ENCODE data around the gene NUFIP1.
"Not testable (repeated sequence)": the region's sequence is repeated elsewhere in the genome, so short reads cannot be mapped to it uniquely, and the experiment has no call there.

NUFIP1 gene

DNA sequence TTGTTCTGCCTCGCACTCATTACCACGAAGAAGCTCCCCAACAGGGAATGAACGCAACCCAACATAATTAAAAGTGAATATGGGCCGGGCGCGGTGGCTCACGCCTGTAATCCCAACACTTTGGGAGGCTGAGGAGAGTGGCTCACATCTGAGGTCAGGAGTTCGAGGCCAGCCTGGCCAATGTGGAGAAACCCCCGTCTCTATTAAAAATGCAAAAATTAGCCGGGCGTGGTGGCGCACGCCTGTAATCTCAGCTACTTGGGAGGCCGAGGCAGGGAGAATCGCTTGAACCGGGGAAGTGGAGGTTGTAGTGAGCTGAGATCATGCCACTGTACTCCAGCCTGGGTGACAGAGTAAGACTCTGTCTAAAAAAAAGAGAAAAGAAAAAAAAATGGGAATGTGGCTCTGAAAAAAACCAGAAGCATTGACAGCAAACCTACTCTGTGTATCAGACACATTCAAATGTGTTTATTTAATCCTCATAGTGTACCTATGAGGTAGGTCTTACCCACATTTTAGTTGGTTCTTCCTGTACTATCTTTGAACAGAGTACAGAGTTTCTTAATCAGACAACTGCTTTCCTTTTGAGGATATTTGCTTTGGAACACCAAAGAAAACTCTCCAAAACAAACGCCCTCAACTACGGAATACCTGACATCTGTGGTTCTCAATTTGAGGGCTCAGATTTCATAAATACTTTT, 70.0 kb downstream of the NUFIP1 start:
- no peak for DNase-seq

GRCh38 chr13:44918326-44919103, 70.8 kb downstream of the NUFIP1 start:
- DNase-seq, result peak; percentile 72

DNA sequence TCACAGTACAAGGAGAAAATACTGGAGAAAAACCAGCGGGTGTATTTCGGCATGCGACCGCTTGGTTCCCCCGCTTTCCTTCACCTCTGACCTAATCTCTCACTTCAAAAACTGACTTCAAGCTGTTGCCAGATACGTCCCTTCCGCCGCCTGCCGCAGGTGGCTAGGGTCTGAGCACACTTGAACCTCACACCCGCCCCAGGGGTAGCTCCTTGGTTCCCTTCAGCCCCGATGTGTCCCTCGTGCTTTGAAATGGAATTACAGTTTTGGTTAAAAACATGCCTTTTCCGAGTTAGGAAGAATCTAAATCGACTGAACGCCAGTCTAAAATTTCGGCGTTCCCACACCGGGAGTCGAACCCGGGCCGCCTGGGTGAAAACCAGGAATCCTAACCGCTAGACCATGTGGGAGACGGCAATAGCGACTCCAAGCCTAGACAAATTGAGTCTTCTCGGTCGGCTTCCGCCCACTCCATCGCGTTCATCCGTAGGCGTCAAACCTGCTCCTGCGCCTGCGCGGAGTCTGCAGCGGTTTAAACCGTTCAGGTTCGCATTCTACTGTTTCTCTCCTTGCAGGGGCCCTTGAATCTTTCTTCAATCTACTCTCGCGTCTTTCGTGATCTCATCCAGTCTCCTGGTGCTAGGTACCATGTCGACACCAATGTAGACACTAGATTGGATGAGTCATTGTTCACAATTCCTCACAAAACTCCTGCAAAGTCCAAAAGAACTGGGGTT, 71.5 kb downstream of the NUFIP1 start:
- peak; percentile 96 for DNase-seq

- DNase-seq, result no peak
Measured at GRCh38 chr13:44912278-44913016, 76.8 kb downstream of the NUFIP1 start.

DNA sequence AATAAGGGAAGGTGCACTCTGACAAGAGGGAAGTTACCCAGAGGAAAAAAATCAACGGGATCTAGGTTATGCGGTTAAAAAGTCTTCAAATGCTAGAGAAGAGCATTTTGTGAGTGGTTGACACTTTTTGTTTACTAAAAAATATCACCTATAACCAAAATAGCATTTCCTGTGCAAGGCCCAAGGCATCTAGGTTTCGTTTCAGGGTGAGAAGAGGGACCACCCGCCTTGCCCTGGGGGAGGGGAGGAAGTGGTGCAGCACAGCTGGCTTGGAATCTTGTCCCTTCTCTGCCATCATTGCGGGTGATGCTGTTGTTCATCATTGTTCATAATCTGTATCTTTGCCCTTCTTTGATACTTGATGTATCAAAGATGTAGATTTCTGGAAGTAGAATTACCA, 80.6 kb downstream of the NUFIP1 start:
- no peak for DNase-seq

DNA sequence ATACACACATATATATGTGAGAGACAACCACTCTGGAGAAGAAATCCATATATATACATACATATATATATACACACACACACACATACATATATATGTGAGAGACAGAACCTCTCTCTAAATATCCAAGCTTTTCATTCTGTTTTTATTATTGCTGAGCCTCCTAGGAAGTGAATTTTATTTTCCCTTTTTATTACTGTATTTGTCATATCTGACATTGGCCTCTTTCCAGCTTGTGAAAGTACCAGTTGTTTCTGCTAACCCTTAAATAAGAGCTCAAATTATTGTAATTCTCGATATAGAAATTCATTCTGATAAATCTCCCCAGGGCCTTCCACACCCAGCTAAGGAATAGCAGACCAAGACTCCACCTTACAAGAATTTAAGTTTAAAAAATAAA, 81.0 kb downstream of the NUFIP1 start:
- no peak for DNase-seq

DNA sequence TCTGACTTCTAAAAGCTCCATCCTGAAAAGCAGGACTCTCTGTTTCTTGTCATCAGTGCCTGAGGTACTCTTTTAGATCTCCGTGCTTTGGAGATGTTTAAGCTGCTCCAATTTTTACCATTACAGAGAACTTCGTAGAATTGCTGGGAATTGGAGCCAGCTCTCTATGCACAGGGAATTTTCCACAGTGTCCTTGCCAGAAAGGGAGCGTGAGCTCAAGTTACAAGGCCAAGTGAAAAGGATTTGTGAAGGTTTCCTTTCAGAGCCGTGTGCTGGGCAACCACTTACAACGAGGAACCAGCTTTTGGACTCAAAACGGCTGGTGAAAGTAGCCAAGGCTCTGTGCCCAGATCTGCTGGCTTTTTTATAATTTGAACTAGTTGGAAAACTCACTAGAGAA, 82.6 kb downstream of the NUFIP1 start:
- no peak for DNase-seq

DNA sequence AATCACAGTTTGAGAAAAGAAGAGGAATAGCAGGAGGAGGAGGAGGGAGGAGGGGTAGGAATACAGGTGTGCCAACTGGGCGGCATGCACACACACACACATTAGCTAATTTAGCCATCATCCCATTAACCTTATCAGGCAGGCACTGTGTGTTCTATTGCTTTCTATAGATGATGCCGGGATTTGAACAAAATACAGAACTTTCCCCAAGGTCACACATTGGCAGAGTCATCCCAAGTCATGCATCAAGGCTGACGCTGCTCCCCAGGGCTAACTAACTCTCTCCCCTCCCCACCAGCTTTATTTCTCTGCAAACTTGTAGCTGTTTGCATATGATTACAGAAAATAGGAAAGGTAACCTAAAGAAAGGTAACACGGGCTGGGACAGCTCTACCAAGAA, 83.0 kb downstream of the NUFIP1 start:
- DNase-seq, result no peak

- no peak for DNase-seq
Measured at GRCh38 chr13:44905556-44905955, 83.7 kb downstream of the NUFIP1 start.

- no peak for DNase-seq
Measured at GRCh38 chr13:44904967-44905366, 84.3 kb downstream of the NUFIP1 start.

DNA sequence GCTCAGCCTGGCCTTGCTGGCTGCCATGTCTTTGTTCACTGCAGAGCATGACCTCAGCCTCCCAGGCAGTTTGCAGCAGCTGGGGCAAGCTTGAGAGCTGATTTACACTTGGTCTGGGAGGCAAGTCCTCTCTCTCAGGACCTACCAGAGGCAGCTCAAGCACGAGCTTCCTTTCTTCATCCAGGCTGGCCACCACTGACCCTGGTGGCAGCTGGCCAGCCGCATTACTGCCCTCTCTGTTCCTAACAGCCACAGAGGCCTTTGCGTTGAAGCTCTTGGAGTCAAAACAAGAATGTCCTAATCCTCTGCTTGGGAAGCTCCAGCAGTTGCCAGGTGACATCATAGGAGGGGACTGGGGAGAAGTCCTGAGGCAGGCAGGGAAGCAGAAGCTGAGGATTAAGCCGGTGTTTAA, 85.7 kb downstream of the NUFIP1 start:
- no peak for DNase-seq

- no peak for DNase-seq
Measured at GRCh38 chr13:44902738-44903137, 86.5 kb downstream of the NUFIP1 start.

GRCh38 chr13:44899967-44900366, 89.3 kb downstream of the NUFIP1 start:
- no peak for DNase-seq

- DNase-seq, result not testable (repeated sequence)
Measured at GRCh38 chr13:44898308-44898707, 91.0 kb downstream of the NUFIP1 start.

- DNase-seq, result no peak
Measured at GRCh38 chr13:44895953-44896335, 93.3 kb downstream of the NUFIP1 start.

- no peak for DNase-seq
Measured at GRCh38 chr13:44895264-44895952, 93.9 kb downstream of the NUFIP1 start.

DNA sequence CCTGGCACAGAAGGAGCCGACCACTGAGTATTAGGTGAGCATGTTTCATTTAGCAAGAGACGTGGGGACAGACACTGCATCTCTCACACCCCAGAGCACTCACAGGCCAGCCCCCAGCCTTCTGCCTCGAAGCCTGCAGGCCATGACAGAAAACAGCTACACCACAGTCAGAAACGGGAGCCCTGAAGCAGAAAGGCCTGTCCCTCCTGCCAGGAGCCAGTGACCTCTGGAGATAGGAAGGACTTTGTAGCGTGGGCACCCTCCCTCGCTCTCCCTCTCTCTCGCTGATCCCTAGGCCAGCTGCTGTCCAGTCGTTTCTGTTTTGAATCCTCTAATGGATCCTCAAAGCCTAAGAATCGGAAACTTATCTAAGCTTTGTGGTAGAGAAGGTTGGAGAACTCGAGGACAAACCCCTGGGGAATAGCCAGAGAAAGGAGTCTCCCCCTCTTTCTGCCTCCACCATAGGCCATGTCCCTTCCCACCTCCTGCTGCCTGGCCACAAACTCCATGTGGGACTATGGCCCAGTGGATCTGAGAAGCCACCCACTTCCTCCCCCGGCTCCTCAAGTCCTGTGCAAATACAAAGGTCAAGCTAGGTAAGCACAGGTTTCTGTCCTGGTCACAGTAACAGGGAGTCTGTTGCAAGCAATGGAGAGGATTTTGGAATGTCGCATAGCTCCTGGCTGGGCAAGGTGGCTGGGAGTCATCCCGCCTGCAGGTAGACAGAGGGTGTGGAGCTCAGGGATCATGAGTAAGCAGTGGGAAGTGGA, 95.1 kb downstream of the NUFIP1 start:
- no peak for DNase-seq

Data from activated gamma-delta T cell treated with Interleukin-2 at 50 U/mL for 16 hours (primary cell).